Activated naive CD4-positive, alpha-beta T cell treated with anti-CD3 and anti-CD28 coated beads, Interleukin-2, amount 50 U/mL, for 24 hours (primary cell): ENCODE measurements around the gene ZMIZ1.

ENCODE experiments used
- H3K27ac Mint-ChIP-seq: one replicate; pipeline ENCODE4 v1.8.0; 2021; ENCODE audit warnings: mild to moderate bottlenecking, mixed read lengths
- H3K27me3 Mint-ChIP-seq: one replicate; pipeline ENCODE4 v1.8.0; 2021; ENCODE audit warnings: mixed read lengths
- H3K36me3 Mint-ChIP-seq: one replicate; pipeline ENCODE4 v1.8.0; 2021; ENCODE audit warnings: mixed read lengths
- H3K4me1 Mint-ChIP-seq: one replicate; pipeline ENCODE4 v1.8.0; 2021; ENCODE audit warnings: mixed read lengths
- H3K4me3 Mint-ChIP-seq: one replicate; pipeline ENCODE4 v1.8.0; 2021; ENCODE audit warnings: mild to moderate bottlenecking, mixed read lengths
- H3K9me3 Mint-ChIP-seq: one replicate; pipeline ENCODE4 v1.8.0; 2021; ENCODE audit warnings: mixed read lengths

Gene ZMIZ1

DNA sequence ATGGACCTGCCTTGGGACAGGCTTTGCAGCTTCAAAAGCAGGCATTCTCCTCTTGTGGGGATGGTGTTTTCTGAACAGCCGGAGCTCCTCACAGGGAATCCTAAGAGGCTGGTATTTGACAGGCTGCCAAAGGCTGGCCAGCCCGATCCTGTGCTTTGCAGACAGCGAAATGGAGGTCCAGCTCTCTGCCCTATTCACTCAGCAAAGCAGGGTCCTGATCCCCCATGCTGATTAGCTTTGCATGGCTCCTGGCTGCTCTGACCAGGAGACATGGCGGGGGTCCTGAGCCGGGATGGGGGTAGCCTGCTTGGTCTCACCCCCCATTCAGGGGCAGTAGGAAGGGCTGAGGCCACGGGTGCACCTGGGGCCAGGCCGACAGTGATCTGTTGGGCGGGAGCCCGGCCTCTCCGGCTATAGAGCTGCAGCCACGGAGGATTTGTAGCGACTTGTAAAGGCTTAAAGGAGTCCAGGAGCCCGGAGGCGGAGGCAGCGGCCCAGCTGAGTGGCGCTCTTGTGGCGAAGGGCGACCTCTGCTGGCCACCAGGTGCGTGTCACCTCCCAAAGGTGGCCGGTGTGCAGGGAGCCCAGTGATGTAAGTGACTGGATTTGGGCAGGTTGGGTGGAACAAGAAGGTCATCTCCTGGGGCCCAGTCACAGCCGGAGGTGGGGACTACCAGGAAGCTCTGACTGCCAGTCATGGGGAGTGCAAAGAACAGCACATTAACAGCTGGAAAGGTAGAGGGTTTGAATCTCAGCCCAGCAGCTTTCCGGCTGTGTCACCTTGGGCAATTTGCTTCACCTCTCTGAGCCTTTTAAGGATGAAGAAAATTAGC, 126.5 kb downstream of the ZMIZ1 start:
- Mint-ChIP-seq H3K4me3 (no peak overlapping the region), H3K9me3 (no peaks in the 10 kb centered on the region), H3K27me3 (no peaks in the 10 kb centered on the region), H3K27ac (no peak overlapping the region), H3K36me3 (no peaks in the 10 kb centered on the region), H3K4me1 (peaks cover 4% of the 10 kb centered on the region)

DNA sequence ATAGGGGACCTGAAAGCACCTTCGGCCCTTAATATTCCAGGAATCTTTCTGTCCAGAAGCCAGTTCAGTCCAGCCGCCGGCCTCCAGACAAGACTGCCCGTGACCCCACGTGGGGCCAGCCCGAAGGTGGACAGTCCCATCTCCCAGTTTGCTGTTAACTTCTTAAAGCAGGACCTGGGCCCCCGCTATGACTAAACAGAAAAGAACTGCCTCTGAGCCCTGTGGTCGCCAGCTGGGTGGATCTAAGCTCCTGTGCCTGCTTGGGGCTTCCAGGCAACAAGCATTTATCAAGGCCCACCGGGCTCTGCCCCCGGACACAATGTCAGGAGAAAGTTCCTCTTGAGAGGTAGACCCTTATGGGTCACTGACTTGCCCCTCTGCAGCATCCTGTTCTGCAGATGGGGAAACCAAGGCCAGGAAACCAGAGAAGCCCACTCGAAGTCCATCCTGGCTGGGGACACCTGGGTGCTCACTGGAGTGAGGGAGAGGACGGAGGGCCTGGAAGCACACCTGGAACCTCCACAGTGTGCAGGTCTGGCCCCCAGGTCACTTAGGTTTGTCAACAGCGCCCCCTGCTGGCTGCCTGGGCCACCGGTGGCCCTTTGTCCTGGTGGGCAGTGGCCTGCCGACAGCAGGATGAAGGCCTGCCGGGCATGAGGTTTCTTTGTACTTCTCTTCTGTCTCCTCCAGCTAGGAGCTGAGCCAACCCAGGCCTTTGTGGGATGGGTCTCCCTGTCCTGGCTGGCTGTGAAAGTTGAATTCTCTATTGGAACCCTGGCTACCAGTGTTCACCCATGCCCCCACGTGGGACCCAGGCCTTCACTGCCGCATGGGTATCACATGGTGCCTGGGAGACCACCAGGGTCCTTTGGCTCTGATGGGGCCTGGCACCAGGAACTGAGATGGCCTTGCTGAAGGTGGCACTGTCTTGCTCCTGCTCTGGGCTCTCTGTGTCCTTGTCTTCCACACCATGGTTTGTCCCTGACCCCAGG, 128.0 kb downstream of the ZMIZ1 start:
- H3K27me3 Mint-ChIP-seq, result no peaks in the 10 kb centered on the region
- H3K9me3 Mint-ChIP-seq, result no peaks in the 10 kb centered on the region
- no peaks in the 10 kb centered on the region for H3K36me3 Mint-ChIP-seq
- H3K4me1 Mint-ChIP-seq, result peaks cover 4% of the 10 kb centered on the region
- H3K4me3 Mint-ChIP-seq, result no peak overlapping the region
- H3K27ac Mint-ChIP-seq, result no peak overlapping the region

DNA sequence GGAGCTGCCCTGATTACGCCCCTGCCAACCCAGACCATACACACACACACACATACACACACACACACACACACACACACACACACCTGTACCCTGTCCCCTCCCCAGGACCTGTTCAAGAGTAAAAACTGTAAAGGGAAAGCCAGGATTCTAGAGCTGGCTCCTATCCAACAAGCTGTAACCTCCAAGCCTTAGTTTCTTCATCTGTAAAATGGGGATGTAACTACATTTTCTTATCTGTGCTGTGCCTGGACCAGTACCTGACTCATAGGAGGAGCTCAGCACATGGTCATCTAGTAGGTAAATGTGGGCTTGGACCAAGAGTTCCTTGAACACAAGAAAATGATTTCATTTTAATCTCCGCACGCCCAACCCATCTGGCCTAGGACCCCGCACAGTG, 128.8 kb downstream of the ZMIZ1 start:
- Mint-ChIP-seq H3K27ac (no peak overlapping the region), H3K4me3 (no peak overlapping the region), H3K9me3 (no peaks in the 10 kb centered on the region), H3K27me3 (no peaks in the 10 kb centered on the region), H3K36me3 (no peaks in the 10 kb centered on the region), H3K4me1 (peaks cover 4% of the 10 kb centered on the region)

GRCh38 chr10:79200346-79200745, 131.6 kb downstream of the ZMIZ1 start:
- H3K27me3 Mint-ChIP-seq, result no peaks in the 10 kb centered on the region
- H3K27ac Mint-ChIP-seq, result no peak overlapping the region
- H3K36me3 Mint-ChIP-seq, result peaks cover 1% of the 10 kb centered on the region

GRCh38 chr10:79201706-79202105, 132.9 kb downstream of the ZMIZ1 start:
- no peak overlapping the region for H3K27ac Mint-ChIP-seq
- no peaks in the 10 kb centered on the region for H3K27me3 Mint-ChIP-seq
- H3K4me3 Mint-ChIP-seq, result no peak overlapping the region
- no peaks in the 10 kb centered on the region for H3K4me1 Mint-ChIP-seq
- H3K9me3 Mint-ChIP-seq, result no peaks in the 10 kb centered on the region
- H3K36me3 Mint-ChIP-seq, result peaks cover 4% of the 10 kb centered on the region

More at GRCh38 chr10:79200346-79200745, 131.6 kb downstream of the ZMIZ1 start:
- H3K4me3 Mint-ChIP-seq, result no peak overlapping the region
- no peaks in the 10 kb centered on the region for H3K9me3 Mint-ChIP-seq
- peaks cover 4% of the 10 kb centered on the region for H3K4me1 Mint-ChIP-seq

- no peaks in the 10 kb centered on the region for H3K9me3 Mint-ChIP-seq
Observed at GRCh38 chr10:79202188-79203013, 133.6 kb downstream of the ZMIZ1 start.

GRCh38 chr10:79203014-79203644, 134.4 kb downstream of the ZMIZ1 start:
- Mint-ChIP-seq H3K36me3 (peaks cover 5% of the 10 kb centered on the region), H3K4me3 (no peak overlapping the region), H3K27ac (no peak overlapping the region), H3K27me3 (no peaks in the 10 kb centered on the region), H3K4me1 (no peaks in the 10 kb centered on the region), H3K9me3 (no peaks in the 10 kb centered on the region)

More at GRCh38 chr10:79202188-79203013, 133.6 kb downstream of the ZMIZ1 start:
- no peaks in the 10 kb centered on the region for H3K4me1 Mint-ChIP-seq
- H3K4me3 Mint-ChIP-seq, result no peak overlapping the region
- no peaks in the 10 kb centered on the region for H3K27me3 Mint-ChIP-seq
- H3K36me3 Mint-ChIP-seq, result peaks cover 5% of the 10 kb centered on the region
- no peak overlapping the region for H3K27ac Mint-ChIP-seq

GRCh38 chr10:79203833-79204232, 135.1 kb downstream of the ZMIZ1 start:
- Mint-ChIP-seq H3K27ac (no peak overlapping the region), H3K27me3 (no peaks in the 10 kb centered on the region), H3K4me3 (no peak overlapping the region), H3K4me1 (no peaks in the 10 kb centered on the region), H3K36me3 (peaks cover 8% of the 10 kb centered on the region), H3K9me3 (no peaks in the 10 kb centered on the region)

DNA sequence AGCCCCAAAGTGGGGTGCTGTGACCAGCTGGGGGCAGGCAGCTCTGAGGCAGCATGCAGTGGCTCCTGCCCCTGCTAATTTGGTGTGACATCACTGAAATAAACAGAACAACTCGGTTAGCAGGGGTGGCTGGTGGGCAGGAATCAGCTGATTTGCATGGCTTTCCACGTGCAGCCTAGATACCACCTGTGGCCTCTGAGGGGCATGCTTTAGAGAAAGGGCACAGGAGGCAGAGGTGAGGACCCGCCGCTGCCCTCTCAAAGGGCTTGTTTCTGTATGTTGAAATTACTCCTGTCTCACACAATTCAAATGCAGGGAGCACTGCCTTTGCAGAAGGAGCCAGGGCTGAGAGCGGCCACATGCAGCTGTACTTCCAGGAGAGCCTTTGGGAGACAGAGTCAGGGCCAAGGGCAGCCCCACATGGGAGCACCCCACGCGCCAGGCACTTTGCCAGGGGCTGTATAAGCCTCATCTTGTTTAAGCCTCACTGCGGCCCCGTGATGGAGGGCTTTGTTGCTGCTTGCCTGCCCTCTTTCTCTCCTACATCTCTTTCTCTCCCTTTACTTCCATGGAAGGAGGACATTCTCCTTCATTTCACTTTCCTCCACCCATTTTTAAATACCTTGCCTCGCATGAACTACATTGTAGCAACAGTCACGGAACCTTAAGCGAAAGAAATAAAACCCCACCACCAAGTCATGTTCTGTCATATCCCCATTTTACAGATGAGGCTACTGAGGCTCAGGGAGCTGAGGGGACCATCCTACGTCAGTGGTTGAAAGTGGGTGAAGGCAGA, 137.7 kb downstream of the ZMIZ1 start:
- Mint-ChIP-seq H3K9me3 (no peaks in the 10 kb centered on the region), H3K27ac (no peak overlapping the region)

DNA sequence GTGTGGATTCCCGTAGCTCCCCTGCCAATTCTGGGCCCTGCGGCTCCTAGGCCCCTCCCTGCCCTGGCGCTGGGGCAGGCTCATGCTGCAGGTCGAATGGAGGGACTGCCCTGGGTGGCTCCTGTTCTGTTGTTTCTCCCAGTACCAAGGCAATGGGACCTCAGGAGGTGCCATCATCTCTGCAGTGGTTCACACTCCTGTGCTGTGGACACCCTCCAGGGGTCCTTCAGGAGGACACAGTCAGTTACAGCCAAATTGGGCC, 138.3 kb downstream of the ZMIZ1 start:
- Mint-ChIP-seq H3K27ac (no peak overlapping the region), H3K4me3 (no peak overlapping the region), H3K4me1 (no peaks in the 10 kb centered on the region), H3K27me3 (no peaks in the 10 kb centered on the region), H3K36me3 (peaks cover 9% of the 10 kb centered on the region), H3K9me3 (no peaks in the 10 kb centered on the region)

More for the DNA sequence above, 137.7 kb downstream of the ZMIZ1 start:
- Mint-ChIP-seq H3K4me1 (no peaks in the 10 kb centered on the region), H3K27me3 (no peaks in the 10 kb centered on the region), H3K36me3 (peaks cover 9% of the 10 kb centered on the region), H3K4me3 (no peak overlapping the region)

- H3K27ac Mint-ChIP-seq, result no peak overlapping the region
- no peak overlapping the region for H3K4me3 Mint-ChIP-seq
- H3K36me3 Mint-ChIP-seq, result peaks cover 9% of the 10 kb centered on the region
Observed at GRCh38 chr10:79207726-79208125, 139.0 kb downstream of the ZMIZ1 start.

DNA sequence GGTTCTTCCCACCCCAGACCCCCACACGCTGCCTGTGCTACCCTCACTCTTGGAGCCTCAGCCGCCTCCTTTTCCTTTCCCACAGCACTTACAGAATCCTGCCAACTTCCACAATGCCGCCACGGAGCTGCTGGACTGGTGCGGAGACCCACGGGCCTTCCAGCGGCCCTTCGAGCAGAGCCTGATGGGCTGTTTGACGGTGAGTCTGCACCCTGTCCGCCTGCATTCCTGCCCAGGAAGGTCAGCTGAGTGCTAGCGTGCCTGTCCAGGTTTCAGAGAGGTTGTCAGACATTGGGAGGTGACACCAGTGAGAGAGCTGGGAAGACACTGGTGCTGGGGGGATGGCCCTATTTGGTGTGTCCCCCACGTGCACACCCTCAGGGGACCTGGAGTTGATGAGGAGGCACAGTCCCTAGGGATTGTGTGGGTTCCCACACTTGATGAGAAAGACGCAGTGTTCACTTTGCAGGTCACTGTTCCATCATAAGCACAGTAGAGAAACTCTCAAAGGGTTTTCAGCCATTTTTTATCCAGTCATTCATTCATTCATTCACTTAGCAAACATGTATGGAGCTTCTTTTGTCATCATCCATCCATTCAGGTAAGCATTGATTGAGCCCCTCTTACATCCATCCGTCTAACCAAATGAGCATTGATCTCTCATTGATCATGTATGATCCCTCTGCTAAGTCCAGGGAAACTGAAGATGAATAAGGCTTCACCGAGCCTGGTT, 139.7 kb downstream of the ZMIZ1 start:
- Mint-ChIP-seq H3K4me1 (no peaks in the 10 kb centered on the region), H3K4me3 (no peak overlapping the region), H3K9me3 (no peaks in the 10 kb centered on the region), H3K27me3 (no peaks in the 10 kb centered on the region), H3K36me3 (peaks cover 9% of the 10 kb centered on the region), H3K27ac (no peak overlapping the region)

More at GRCh38 chr10:79207726-79208125, 139.0 kb downstream of the ZMIZ1 start:
- Mint-ChIP-seq H3K9me3 (no peaks in the 10 kb centered on the region), H3K27me3 (no peaks in the 10 kb centered on the region), H3K4me1 (no peaks in the 10 kb centered on the region)

DNA sequence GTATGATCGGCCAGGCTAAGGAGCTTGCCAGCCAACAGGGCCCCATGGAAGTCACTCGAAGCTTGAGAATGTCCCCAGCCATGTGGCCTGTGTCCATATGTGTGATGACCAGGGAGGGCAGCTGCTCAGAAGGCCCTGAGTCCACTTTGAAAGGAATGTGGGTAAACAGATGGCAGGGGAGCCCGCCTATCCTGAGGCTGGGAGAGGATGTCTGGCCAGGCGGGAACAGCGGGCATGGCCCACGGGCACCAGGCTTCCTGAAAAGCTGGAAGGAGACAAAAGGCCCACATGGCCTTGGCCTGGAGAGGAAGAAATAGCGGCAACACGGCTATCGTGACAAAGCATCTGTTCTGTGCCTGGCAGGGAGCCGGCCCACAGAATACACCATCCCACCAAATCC, 140.6 kb downstream of the ZMIZ1 start:
- Mint-ChIP-seq H3K27ac (no peak overlapping the region), H3K9me3 (no peaks in the 10 kb centered on the region), H3K27me3 (no peaks in the 10 kb centered on the region)

GRCh38 chr10:79209831-79210230, 141.1 kb downstream of the ZMIZ1 start:
- Mint-ChIP-seq H3K9me3 (no peaks in the 10 kb centered on the region), H3K4me1 (no peaks in the 10 kb centered on the region), H3K27ac (no peak overlapping the region), H3K4me3 (no peak overlapping the region), H3K36me3 (peaks cover 8% of the 10 kb centered on the region), H3K27me3 (no peaks in the 10 kb centered on the region)

More for the DNA sequence above, 140.6 kb downstream of the ZMIZ1 start:
- Mint-ChIP-seq H3K36me3 (peaks cover 9% of the 10 kb centered on the region), H3K4me1 (no peaks in the 10 kb centered on the region), H3K4me3 (no peak overlapping the region)
